Occipital lobe (tissue), 2 donors: ENCODE measurements around the gene IP6K1. TPM values are rescaled to one million over a fixed set of nuclear protein-coding genes. Genes with fewer than 3 reads are reported as not detected.
"Not testable (repeated sequence)": the region's sequence is repeated elsewhere in the genome, so short reads cannot be mapped to it uniquely, and the experiment has no call there.

ENCODE experiments used
- DNase-seq: peaks from one replicate; lab custom pipeline; 2025; lab: John Stamatoyannopoulos, UW
- total RNA-seq: library from RNA; depleted of rRNA; stranded (reverse); fragments of >200 nt; gene quantifications from one replicate; pipeline ENCODE4 v1.2.3, GENCODE V29; 2014

Gene IP6K1
- total RNA-seq, 1 donor from 2014 or later: 70.3 TPM

GRCh38 chr3:49712166-49712565, 74.2 kb downstream of the IP6K1 start:
- no peak for DNase-seq

- DNase-seq: no peak
Measured at GRCh38 chr3:49711489-49711888, 74.9 kb downstream of the IP6K1 start.

GRCh38 chr3:49709852-49710251, 76.5 kb downstream of the IP6K1 start:
- no peak for DNase-seq

DNA sequence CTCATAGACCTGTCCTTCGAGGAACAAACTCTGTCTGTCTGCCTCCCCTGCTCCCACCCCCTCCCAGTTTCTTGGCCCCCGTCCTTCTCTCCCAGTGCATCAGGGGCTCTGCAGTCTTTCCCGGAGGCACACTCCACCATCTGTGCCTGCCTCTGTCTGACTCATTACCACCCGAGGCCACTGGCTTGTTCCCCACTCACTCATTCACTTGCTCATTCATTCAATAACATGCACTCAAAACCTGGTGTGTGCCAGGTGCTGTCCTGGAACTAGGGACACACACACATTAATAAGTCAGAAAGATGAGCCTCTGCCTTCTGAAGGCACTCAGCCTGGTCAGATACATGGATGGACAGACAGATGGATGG, 79.2 kb downstream of the IP6K1 start:
- DNase-seq: no peak

GRCh38 chr3:49706456-49707112, 79.8 kb downstream of the IP6K1 start:
- DNase-seq: no peak

- no peak for DNase-seq
Measured at GRCh38 chr3:49705390-49705960, 80.9 kb downstream of the IP6K1 start.

GRCh38 chr3:49704629-49705028, 81.7 kb downstream of the IP6K1 start:
- no peak for DNase-seq

- DNase-seq: no peak
Measured at GRCh38 chr3:49703956-49704355, 82.4 kb downstream of the IP6K1 start.

- DNase-seq: peak; percentile 40
Measured at GRCh38 chr3:49703443-49703927, 82.9 kb downstream of the IP6K1 start.

DNA sequence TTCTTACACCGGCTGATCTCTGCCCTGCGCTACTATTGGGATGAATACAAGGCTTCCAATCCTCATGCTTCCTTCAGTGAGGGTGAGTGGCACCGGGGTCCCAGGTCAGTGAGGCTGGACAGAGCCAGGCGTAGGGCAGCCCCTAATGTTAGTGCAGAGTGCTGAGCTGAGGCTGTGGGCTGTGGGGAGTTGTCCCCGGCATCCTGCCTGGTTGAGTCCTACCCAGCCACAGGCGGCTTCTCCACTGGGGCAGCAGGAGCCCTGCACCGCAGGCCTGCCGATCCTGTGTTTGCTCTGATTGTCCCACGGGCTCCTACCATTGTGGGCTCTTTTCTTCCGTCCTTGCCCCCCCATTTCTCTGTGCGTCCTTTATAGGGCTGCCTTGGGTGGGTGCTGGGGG, 83.7 kb downstream of the IP6K1 start:
- DNase-seq: no peak

- no peak for DNase-seq
Measured at GRCh38 chr3:49701388-49702077, 84.8 kb downstream of the IP6K1 start.

DNA sequence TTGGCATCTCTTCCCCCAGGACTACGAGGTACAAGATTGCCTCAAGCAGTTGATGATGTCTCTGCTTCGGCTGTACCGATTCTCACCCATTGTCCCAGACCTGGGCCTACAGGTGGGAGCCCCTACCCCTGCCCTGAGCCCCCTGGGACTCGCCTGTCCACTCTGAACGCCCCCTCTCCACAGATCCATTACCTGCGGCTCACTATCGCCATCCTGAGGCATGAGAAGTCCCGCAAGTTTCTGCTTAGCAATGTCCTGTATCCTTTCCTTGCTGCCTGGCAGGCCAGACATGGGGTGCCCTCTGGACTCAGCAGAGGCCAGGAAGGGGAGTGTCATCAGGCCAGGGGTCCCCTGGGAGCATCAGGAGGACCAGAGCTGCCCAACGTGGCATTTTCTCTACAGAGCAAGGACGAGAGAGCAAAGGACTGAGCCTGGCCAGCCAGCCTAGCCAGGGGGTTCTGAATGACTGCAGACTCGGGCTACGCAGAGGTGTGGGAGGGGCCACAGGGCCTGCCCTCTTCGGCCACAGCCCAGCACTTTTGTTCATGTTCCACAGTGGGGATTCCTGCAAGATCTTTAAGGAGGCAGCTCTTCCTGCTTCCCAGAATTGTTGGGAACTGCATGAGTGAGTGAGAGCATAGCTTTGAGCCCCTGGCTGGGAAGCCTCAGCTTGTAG, 85.8 kb downstream of the IP6K1 start:
- no peak for DNase-seq

DNA sequence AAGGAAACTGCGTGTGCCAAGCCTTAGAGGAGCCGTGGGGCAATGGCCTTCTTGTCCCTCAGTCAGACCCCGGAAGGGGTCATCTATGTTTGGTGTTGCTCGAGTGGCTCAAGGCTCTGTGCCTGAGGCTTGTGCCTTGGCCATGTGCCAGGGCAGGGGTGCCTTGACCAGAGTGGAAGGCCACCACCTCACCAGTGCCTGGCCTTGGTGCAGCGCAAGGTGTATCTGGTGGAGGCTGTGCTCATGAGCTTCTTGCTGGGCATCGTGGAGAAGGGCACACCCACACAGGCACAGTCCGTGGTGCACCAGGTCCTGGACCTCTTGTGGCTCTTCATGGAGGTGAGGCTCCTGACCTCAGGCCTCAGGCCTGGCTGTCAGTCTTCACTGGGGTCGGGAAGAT, 86.3 kb downstream of the IP6K1 start:
- DNase-seq: no peak

DNA sequence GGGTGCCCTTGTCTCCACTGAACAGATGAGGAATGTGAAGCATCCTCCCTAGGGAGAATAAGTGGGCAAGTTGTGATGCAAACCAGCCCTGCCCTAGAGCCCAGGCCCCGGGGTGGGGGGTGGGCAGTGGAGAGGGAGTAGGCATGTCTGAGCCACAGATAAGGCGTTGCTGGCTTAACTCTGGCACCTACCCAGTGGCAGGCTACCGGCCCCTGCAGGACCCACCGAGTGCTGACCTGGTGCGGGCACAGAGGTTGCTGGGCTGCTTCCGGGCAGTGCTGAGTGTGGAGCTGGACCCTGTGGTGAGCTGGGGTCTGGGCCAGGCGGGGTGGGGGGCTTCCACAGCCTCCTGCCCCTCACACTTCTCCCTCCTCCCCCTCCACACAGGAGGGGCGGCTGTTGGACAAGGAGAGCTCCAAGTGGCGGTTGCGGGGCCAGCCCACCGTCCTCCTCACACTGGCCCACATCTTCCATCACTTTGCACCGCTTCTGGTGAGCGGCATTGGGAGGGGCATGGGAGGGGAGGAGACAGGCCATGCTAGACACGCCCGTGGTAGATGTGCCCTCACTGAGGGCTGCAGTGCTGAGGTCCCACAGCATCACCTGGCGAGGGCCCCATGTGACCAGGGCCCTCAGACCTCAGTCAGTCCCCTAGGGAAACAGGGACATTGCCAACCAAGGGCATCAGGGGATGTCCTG, 86.9 kb downstream of the IP6K1 start:
- no peak for DNase-seq

DNA sequence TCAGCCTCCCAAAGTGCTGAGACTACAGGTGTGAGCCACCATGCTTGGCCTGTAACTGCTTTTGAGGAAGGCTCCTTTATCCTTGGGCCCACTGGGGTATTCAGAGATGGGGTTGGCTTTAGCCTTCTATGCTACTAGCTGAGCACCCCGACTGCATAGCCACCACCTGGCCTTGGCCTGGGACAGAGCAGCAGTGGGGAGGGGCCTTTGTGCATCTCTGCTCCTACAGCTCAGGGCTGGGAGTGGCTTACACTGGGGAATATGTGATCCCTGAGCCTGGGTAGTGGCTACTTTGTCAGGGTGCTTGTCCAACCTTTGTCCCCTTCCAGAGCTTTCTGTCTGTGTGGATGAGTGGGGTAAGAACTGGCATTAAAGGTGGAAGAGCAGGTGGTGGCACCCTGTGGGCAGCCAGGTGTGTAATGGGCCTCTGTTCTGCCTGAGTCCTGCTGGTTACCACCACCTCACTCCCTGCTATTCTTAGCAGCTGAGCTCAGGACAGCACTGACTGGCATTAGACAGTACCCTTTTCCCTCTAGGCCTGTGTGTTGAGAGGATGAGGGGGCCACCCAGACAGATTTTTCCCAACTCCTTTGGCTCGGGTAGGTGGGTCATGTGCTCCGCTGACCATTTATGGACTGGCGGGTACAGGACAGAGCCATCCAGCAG, 90.9 kb downstream of the IP6K1 start:
- DNase-seq: not testable (repeated sequence)

- DNase-seq: not testable (repeated sequence)
Measured at GRCh38 chr3:49694409-49695070, 91.8 kb downstream of the IP6K1 start.

DNA sequence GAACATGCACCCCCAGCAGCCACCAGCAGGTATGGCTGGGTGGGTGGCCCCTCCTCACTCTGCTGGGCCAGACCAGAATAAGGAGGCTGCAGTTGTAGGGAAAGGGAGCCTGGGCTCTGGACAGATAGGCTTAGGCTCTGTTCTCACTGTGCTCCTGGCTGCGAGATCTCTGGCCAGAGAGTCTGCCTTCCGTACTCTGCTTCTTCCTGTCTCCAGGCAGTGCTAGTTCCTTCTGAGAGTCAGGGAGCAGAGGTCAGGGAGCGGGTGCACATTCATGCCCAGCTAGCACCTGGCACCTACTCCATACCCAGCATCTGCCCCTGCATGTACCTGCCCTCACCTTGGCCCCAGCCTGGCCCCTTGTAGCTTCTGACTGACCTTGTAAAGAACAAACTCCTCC, 94.9 kb downstream of the IP6K1 start:
- not testable (repeated sequence) for DNase-seq

GRCh38 chr3:49690856-49691255, 95.5 kb downstream of the IP6K1 start:
- not testable (repeated sequence) for DNase-seq

GRCh38 chr3:49689908-49690624, 96.3 kb downstream of the IP6K1 start:
- DNase-seq: not testable (repeated sequence)
